EL (cell line): ENCODE measurements around the gene CPT1C.

Experiments used
- DNase-seq: peaks from one replicate; pipeline ENCODE4 v3.0.0-alpha.2; 2016

CPT1C gene

DNA sequence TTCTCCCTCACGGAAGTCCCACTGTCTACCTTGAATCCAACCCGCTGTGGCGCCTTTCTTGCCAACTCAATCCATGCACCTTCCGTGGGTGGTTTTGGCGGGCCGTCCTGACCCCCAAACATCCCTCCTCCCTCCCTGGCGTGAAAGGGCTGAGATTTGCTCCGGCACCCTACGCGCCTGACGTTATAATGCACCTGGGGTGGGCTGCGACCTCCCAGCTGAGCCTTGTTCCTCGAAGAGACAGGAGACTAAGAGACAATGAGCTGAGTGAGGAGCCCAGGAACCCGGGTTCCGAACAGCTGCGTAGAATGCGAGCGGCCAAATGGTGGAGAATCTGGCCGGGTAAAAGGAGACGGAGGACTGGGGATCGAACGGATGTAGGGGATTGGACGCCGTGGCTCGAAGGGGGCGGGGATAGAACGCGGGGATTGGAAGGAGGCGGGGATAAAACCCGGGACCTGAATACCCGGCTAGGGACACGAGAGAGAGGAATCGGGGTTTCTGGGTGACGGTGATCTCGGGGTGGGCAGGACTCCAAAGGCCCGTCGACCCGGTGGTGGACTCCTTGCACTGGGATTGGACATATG, at the start of gene CPT1C:
CPT1C (plus strand) TSS at position 461 of the 587 bp plus-strand sequence. CDS start 1,137 bp downstream, outside the sequence.
- DNase-seq = peak; percentile 95

DNA sequence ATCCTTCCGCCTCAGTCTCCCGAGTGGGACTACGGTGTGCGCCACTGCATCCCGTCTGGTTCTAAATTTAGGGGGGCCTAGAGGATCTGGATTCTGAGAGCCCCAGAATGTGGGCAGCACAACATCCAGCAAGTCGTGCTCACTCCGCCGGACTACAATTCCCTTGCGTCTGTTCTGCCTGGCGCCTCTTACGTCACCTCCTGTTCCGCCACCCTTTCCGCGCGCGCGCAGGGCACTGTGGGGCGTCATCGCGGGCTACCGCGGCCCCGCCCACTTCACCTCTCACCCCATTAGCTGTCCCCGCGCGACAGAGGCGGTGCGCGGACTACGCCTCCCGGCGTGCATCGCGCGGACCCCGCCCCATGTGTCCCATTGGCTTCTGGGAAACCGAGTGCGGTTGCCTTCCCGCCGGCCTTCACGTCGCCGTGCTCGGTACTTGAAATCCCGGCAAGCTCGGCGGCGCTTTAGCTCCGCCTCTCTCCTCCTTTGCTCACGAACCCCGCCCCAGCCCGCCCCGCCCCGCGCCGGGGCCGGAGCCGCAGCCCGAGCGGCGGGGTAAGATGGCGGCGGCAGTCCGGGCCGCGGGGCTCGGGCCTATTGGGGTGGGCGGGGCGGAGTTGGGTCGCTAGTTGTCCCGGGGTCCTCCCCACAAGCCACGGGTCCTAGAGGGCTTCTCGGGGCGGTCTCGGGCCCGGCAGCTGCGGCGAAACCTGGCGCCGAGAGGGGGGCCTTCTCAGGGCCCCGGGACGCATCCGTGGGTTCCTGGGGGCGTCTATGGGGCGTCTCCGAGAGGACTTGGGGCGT, 49.0 kb upstream of the CPT1C start, which contains the start of gene SCAF1:
SCAF1 (plus strand) TSS at position 522 of the 804 bp plus-strand sequence. CDS start 2,818 bp downstream, outside the sequence.
- peak; percentile 99 for DNase-seq

DNA sequence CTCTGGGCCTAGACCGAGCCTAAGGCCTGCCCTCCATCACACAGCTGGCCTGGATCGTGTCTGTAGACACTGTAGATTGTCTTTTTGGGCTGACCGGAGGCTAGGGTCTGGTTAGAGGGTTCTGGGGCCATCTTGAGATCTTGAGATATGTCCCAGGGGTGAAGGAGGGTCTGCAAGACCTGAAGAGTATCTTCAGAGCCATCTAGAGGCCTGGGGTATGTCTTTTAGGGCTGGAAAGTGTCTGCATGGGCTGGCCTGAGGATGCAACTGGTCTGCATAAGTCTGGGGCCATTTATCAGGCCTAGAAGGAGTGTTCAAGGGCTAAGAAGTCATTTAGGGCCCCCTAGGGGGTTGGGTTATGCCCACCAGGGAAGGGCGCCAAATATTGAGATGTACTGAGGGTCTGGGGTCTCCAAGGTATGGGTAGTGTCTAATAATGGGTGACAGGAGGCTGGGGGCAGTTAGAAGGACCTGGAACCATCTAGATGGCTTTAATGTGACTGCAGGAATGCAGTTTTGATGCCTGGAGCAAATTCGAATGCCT, 48.4 kb upstream of the CPT1C start:
- DNase-seq = peak; percentile 19

DNA sequence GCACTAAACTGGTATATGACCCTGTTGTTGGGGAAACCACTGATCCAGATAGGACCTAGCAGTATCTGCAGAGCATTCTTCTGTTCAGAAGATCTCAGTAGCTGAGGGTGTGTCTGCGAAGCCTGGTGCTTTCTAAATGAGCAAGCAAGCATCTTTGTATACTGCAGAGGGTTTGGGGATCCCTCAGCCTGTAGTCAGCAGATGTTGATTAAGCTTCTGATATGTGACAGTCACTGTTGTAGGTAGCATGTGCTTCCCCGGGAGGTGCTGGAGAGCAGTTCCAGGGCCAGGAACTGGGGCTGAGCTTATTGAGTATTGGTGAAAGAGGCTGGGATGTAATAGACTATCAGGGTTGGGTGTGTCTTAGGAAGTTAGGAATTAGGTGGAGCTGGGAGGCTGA, 47.5 kb upstream of the CPT1C start:
- no peak for DNase-seq

DNA sequence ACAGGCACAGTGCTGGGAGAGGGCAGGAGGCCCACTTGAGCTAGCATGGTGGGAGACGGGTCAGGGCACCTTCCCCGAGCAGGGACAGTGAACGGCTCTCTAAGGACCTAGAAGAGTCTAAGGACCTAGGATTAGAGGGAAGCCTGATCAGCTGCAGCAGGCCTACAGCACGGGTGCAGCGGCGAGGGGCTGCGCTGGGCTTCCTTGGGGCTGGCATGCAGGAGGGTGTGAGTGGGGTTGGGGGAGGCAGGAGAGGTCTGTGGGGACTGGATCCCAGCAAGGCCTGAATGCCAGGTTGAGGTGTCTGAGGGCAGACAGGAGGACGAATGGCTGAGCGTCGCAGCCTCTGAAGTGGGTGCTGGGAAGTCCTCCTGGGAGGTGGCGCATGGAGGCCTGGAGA, 45.3 kb upstream of the CPT1C start:
- no peak for DNase-seq

DNA sequence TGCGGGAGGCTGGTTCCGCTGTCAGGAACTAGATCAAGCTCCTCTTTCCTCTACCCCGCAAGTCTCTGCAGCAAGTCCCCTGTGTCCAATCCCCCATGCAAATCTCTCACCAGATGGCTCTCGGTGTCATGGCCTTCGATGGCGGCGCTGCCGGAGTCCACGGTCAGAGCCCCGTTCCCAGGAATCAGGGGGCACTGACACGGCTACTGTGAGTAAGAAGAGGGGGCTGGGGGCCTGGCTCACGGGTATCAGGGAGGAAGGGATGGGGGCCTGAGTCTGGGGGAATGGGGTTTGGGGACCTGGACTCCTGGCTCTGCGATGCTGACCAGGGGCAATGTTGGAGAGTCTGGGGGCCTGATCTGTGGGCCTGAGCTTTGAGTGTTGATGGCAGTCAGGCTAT, 44.9 kb upstream of the CPT1C start:
- no peak for DNase-seq

DNA sequence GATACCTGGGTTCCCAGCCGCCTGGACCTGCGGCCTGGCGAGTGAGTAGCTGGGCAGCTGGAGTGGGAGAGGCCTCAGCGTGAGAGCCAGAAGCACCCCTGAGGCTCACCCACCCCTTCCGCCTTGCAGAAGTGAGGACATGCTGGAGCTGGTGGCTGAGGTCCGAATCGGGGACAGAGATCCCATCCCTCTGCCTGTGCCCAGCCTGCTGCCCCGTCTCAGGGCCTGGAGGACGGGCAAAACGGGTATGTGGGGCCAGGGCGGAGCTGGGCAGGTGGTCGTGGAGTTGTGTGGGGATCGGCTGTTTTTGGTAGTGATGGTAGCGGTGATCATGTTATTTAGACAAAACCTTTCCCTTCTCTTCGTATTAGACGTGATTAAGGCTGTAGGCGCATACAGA, 44.3 kb upstream of the CPT1C start:
- DNase-seq = no peak

DNA sequence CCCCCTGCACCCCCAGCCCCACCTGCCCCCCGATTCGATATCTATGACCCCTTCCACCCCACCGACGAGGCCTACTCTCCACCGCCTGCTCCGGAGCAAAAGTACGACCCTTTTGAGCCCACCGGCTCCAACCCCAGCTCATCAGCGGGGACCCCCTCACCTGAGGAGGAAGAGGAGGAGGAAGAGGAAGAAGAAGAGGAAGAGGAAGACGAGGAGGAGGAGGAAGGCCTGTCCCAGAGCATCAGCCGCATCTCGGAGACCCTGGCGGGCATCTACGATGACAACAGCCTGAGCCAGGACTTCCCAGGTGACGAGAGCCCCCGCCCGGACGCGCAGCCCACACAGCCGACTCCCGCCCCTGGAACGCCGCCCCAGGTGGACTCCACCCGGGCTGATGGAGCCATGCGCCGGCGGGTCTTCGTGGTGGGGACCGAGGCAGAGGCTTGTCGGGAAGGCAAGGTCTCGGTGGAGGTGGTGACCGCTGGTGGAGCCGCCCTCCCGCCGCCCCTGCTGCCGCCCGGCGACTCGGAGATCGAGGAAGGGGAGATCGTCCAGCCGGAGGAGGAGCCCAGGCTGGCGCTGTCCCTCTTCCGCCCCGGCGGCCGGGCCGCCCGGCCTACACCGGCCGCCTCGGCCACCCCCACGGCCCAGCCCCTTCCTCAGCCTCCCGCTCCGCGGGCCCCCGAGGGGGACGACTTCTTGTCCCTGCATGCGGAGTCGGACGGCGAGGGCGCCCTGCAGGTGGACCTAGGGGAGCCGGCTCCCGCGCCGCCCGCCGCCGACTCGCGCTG, 39.7 kb upstream of the CPT1C start:
- no peak for DNase-seq

DNA sequence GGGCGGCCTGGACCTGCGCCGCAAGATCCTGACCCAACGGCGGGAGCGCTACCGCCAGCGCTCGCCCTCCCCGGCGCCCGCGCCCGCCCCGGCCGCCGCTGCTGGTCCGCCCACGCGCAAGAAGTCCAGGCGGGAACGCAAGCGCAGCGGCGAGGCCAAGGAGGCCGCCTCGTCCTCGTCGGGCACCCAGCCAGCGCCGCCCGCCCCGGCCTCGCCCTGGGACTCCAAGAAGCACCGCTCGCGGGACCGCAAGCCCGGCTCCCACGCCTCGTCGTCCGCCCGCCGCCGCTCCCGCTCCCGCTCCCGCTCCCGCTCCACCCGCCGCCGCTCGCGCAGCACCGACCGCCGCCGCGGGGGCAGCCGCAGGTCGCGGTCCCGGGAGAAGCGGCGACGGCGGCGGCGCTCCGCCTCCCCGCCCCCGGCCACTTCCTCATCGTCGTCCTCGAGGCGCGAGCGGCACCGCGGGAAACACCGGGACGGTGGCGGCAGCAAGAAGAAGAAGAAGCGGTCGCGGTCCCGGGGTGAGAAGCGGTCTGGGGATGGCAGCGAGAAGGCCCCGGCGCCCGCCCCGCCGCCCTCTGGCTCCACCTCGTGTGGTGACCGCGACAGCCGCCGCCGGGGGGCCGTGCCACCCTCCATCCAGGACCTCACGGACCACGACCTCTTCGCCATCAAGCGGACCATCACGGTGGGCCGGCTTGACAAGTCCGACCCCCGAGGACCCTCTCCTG, 38.9 kb upstream of the CPT1C start:
- no peak for DNase-seq

DNA sequence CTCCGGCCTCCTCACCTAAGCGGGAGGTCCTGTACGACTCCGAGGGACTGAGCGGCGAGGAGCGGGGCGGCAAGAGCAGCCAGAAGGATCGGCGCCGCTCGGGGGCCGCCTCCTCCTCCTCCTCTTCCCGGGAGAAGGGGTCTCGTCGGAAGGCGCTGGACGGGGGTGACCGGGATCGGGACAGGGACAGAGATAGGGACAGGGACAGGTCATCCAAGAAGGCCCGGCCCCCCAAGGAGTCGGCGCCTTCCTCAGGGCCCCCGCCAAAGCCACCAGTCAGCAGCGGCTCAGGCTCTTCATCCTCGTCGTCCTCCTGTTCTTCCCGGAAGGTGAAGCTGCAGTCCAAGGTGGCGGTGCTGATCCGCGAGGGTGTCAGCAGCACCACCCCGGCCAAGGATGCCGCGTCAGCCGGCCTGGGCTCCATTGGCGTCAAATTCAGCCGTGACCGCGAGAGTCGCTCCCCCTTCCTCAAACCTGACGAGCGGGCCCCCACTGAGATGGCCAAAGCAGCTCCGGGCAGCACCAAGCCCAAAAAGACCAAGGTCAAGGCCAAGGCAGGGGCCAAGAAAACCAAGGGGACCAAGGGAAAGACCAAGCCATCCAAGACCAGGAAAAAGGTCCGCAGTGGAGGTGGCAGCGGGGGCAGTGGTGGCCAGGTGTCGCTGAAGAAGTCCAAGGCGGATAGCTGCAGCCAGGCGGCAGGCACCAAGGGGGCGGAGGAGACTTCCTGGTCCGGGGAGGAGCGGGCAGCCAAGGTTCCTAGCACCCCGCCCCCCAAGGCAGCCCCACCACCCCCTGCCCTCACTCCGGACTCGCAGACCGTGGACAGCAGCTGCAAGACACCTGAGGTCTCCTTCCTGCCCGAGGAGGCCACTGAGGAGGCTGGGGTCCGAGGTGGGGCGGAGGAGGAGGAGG, 38.1 kb upstream of the CPT1C start:
- DNase-seq = no peak

DNA sequence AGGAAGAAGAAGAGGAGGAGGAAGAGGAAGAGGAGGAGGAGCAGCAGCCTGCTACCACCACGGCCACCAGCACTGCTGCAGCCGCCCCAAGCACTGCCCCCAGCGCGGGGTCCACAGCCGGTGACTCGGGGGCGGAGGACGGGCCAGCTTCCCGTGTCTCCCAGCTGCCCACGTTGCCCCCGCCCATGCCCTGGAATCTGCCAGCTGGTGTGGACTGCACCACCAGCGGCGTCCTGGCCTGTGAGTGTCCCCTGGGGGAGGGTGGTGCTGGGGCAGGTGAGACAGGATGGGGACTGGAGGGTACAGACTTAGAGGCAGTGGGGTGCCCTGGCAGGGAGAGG, 37.5 kb upstream of the CPT1C start:
- DNase-seq = no peak

DNA sequence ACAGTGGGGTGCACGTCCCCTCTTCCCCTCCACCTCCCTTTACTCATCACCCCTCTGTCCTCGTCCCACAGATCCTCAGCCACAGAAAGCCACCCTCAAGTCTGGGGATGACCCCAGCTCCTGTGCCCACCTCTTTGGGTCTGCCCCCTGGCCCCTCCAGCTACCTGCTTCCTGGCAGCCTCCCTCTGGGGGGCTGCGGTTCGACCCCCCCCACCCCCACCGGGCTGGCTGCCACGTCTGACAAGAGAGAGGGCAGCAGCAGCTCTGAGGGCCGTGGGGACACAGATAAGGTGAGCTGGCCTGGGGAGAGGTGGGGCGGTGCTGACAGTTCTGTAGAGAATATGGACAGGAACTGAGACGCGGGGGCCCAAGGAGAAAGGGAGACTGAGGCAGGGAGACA, 36.3 kb upstream of the CPT1C start:
- DNase-seq = no peak

DNA sequence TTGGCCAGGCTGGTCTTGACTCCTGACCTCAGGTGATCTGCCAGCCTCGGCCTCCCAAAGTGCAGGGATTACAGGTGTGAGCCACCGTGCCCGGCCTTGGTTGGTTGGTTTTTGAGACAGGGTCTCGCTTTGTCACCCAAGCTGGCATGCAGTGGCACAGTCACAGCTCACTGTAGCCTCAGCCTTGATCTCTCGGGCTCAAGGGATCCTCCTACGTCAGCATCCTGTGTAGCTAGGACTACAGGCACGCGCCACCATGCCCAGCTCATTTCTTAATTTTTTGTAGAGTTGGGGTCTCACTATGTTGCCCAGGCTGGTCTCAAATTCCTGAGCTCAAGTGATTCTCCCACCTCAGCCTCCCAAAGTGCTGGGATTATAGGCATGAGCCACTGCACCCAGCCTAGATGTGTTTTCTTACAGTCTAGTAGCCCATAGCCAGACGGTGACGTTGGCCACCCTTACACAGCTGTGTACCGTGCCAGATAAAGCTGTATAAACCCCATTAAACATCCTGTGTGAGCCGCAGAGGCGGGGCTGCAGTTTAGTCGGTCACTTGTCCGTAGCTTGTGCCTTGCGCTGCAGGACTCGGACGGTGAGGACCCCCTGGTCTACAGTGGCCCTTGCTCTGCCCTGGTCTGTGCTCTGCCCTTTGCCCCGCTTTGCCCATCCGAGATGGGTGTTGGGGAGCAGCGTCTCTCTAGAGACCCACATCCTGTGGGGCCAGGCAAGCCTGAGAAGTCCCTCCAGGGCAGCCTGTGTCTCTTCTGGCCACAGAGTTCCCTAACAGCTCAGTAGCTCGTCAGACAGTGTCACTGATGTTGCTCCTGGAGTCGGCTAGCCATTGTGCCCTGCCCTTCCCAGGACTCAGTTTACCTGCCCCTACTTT, 35.1 kb upstream of the CPT1C start:
- no peak for DNase-seq

DNA sequence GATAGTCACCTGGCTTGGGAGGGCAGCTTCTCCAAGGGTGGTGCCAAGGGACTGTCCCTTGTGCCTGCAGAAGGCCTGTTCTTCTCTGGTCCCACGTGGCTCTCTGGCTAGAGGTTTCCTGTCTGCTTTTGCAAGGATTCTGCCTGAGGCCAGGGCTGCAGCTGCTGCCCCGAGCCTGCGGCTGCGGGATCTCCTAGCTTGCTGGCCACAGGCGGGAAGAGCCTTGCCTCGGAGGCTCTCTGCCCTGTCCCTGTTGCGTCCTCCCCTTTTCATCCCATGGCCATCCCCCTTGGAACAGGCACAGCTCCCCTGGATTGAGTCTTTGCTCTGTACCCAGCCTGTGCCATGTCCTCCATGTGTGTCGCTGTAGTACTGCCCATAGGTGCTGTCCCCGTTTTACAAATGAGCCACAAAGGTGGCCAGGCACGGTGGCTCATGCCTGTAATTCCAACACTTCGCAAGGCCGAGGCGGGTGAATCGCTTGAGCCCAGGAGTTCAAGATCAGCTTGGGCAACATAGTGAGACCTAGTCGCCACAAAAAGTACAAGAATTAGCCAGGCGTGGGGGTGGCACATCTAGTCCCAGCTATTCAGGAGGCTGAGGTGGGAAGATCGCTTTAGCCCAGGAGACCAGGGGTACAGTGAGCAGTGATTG, 34.3 kb upstream of the CPT1C start:
- no peak for DNase-seq

DNA sequence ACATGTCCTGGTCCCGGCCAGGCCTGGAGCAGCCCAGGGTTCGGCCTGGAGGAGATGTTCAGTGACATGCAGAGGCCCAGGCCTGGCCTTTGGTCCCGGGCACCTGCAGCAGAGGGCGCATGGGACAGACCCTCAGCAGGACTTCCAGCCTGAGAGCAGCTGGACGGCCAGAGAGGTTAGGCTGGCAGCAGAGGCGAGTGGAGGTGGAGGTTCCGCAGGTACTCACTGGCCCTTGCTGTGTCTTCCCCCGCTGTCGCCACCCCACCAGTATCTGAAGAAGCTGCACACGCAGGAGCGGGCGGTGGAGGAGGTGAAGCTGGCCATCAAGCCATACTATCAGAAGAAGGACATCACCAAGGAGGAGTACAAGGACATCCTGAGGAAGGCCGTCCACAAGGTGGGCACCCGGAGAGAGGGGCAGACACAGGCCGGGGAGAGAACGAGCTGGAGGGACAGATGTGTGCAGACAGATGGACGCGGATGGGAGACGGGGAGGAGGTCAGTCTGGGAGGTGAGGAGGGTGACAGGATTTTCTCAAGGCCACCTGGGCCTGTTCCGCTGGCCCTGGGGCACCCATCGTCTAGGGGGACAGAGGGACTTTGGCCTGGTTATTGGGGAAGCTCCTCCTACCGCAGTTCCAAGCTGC, 33.3 kb upstream of the CPT1C start:
- no peak for DNase-seq

DNA sequence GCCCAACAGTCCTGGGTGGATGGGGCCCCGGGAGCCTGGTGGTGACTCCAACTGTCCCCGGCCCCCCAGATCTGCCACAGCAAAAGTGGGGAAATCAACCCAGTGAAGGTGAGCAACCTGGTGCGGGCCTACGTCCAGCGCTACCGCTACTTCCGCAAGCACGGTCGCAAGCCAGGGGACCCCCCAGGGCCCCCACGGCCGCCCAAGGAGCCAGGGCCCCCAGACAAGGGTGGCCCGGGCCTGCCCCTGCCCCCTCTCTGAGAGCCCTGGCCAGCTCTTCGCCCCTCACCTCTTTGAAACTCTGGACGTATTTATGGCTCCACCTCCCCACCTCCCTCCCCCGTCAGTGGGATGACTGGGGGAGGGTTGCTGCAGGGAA, 32.8 kb upstream of the CPT1C start:
- DNase-seq = no peak

DNA sequence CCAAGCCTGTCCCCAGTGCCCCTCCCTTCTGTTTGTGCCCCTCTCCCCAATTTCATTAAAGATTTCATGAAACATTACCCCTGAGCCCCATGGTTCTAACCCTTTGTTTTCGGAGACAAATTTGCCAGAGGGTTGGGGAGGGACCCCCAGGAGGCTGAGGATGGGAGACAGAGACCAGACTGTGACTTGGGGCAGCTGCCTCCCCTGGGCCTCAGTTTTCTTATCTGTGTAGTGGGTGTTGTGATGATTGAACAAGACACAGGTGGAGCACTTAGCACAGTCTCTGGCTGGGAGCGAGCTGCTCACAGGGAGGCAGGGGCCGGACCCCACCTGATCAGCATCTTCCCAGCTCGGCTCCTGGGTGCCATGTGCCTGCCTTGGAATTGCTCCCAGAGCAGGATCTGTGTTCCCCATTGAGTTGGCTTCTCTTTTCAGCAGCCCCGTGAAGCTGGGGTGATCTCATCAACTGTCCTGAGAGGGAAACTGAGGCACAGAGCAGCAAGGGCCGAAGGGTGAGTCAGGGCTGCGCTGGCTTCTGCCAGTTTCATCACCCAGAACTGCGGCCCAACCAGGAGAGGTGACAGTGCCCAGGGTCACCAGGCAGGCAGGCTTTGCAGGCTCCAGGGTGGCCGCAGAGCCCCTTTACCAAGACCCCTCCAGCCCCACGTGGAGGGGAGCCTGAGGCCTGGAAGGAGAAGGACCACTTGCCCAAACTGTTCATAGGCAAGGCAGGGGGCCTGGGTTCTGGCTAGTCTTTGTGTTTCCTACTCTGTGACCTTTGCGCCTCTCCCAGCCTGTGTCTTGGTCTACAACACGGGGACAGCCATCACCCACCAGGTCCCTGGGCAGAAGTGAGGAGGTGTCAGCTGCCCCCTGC, 32.1 kb upstream of the CPT1C start:
- DNase-seq = no peak

DNA sequence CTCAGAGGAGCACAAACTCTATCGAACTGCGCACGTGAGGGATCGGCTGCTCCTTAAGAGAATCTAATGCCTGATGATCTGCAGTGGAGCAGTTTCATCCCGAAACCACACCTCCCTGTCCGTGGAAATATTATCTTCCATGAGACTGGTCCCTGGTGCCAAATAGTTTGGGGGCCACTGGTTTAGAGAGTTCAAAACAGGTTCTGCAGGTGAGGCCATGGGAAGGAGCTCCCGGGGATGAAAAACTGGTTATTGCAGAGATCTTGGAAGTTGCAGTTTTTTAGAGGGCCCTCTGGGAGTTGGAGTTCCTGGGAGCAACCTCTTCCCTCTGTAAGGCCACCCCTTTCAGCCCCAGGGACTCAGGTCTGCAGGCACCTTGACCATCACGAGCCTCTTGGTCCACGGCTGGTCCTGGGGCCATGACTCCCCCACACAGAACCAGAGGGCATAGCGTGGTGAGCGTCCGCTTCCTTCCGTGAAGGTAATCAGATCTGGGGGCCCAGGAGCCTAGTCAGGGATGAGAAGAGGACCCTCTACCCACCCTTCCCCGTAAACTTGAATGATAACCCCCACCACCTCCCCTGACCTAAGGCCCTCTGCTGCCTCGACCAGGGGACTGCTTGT, 30.5 kb upstream of the CPT1C start:
- no peak for DNase-seq
